ENCODE measurements around the gene SYT14.
"Not testable (repeated sequence)": the region's sequence is repeated elsewhere in the genome, so short reads cannot be mapped to it uniquely, and the experiment has no call there.

The SYT14 gene

DNA sequence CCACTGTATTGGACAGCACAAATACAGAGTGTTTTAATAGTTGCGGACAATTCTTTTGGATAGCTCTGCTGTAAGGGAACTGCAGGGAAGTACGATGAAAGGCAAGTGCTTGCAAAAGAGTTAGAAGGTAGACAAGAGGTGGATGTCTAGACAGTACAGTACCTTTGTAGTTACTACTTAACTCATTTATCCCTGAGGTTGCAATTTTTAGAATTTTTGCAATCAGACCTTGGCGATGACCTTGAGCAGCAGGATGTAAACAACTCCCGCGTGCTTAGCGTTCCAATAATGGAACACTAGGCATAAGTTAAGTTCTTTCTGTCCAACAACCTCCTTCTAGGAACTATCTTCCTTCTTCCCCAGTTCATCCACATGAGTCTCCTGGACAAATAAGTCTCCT is 1.9 kb upstream of the SYT14 start:
- DNase-seq (ENCODE audit: low read depth), result no peak

DNA sequence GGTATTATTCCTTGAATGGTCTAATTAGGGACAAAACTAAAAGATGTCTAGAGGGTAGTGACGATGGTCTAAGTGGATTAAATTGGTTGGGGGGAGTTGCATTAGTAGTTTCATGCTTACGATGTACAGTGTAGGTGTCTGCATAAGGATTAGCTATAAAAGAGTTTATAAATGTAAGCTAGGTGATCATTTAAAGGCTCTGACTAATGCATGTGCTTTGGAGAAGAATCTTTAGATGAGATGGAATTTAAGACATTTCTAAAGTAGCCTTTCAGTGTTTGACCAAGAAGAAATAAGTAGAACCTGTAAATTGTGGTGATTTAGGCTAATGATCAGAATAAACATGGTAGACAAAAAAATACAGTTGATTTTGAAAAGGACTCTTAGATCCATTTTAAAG is 7.4 kb downstream of the SYT14 start:
- DNase-seq (ENCODE audit: low read depth), result no peak

DNA sequence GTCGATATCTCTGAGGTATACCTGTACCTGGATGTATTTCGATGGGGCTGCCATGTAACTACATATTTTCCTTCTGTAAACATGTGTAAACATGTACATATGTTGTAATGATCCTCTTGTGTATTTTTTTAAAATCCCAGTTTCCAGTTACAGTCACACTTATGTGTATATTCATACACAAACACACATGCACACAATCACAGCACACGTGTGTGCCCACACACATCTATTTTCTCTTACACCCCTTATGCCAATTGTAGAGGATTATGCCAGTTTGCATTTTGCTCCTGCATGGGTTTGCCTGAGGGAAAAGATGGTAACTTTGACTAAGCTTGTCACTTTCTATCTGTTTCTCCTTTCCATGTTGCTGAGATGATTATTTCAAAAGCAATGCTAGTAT is 10.1 kb downstream of the SYT14 start:
- DNase-seq (ENCODE audit: low read depth), result no peak

DNA sequence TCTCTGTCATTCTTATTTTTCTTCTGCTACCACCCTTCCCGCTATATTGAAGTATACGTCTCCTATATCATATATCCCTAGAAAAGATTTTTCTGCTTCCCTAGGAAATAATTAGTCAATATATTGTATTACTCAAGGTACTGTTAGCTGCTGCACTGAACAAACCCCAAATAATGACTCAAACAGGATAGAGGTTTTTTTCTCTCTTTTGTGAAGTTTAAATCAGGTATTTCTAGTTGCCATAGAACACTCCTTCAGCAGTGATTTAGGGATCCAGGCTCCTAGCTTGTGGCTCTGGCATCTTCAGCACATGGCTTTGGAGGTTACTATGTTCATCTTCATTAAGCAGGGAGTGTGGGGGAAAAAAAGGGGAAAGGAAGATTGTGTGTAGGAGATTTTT is 18.1 kb downstream of the SYT14 start:
- no peak for DNase-seq (ENCODE audit: low read depth)

DNA sequence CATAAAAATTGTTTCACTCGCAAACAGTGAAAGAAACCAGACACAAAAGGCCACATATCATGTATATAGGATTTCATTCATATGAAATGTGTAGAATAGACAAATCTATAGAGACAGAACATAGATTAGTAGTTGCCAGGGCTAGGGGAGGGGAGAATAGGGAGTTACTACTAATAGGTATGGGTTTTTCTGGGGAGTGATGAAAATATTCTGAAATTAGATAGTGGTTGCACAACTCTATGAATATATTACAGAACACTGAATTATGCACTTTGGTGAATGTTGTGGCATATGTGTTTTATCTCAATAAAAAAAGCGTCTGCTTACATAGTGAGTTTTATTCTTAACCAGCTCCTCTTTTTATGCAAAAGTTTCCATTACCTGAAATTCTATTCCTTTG is 21.6 kb downstream of the SYT14 start:
- no peak for DNase-seq (ENCODE audit: low read depth)

DNA sequence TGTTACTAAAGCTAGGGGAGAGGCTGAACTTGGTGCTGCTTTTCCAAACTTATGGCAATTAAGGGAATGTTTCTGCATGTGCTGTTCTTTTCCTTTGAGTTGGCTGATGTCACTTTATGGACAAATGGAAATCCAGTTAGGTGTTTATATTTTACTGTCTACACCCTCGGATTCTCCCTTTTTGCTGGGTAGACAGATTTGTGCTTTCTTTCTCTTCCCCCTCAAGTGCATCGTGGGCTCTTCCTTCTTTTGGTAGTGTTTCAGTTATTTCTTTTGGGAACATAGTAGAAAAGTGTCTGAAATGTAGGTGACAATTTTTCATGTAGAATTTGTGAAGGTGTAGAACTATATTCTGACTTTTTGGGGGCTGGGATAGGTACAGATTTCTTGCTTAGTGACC is 22.9 kb downstream of the SYT14 start:
- no peak for DNase-seq (ENCODE audit: low read depth)

DNA sequence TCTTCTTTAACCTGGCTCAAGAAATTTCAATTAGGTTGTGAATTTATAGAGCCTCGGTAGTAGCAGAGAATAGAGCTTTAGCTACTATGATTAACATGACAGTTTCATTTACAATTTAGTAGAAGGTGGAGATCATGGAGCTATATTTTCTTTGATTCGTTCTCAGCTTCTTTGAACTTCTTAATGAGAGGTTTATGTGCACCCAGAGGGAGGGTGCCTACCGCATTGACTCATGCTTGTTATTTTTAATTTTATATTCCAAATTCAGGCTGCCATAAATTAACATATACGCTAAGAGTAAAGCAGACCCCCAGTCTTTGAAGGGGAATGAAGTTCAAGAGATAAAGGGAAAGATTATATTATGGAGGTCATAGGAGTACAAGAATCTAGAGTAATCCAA is 24.4 kb downstream of the SYT14 start:
- no peak for DNase-seq (ENCODE audit: low read depth)

DNA sequence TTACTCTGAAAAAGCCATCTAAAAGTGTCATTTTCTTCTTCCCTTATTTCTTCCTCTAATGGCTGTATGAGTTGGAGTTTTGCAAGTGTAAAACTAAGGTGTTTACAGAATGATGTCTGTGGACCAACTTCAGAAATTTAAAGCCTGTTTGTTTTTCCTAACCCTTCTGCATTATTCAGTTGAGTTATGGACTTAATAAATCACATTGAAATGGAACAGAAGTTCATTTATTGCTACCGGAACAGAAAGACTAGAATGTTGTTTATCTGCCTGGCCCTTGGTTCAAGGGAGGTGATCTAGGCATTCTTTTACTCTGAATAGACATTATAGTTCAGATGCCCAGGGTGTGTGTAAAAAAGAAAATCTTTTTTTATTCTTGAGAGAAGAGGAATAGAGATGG is 24.8 kb downstream of the SYT14 start:
- DNase-seq (ENCODE audit: low read depth), result no peak

DNA sequence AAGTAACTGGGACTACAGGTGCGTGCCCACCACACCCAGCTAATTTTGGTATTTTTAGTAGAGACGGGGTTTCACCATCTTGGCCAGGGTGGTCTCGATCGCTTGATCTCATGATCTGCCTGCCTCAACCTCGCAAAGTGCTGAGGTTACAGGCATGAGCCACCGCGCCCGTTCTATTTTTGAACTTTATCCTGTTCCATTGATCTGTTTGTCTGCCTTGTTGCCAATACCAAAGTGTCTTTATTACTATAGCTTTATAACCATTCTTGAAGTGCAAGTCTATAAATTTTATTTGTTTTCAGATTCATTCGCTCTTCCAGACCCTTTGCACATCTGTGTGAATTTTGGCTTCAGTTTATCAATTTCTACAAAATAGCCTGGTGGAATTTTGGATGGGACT is 28.0 kb downstream of the SYT14 start:
- DNase-seq (ENCODE audit: low read depth), result no peak

DNA sequence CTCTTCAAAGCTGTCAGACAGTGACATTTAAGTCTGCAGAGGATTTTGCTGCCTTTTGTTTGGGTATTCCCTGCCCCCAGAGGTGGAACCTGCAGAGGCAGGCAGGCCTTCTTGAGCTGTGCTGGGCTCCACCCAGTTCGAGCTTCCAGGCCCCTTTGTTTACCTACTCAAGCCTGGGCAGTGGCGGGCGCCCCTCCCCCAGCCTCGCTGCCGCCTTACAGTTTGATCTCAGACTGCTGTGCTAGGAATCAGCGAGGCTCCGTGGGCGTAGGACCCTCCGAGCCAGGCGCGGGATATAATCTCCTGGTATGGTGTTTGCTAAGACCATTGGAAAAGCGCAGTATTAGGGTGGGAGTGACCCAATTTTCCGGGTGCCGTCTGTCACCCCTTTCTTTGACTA is 40.7 kb downstream of the SYT14 start:
- DNase-seq (ENCODE audit: low read depth), result not testable (repeated sequence)

DNA sequence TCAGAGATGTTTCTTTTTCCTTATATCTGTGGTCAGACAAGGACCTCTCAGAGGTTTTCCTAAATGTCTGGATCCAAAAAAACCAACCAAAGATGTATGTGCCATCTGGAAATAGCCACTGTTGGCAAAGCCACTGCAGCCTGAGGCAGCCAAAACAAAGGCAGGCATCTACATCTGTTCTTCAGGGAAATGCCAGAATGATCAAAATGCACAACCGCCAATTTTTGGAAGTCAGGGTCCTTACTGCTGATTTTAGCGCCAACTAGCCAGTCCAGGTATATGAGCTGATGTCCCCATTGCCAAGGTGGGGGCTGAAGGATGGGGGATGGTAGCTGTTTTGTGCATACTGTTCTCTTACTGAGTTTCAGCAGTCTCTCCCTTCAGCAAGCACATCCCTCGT is 45.9 kb downstream of the SYT14 start:
- no peak for DNase-seq (ENCODE audit: low read depth)

DNA sequence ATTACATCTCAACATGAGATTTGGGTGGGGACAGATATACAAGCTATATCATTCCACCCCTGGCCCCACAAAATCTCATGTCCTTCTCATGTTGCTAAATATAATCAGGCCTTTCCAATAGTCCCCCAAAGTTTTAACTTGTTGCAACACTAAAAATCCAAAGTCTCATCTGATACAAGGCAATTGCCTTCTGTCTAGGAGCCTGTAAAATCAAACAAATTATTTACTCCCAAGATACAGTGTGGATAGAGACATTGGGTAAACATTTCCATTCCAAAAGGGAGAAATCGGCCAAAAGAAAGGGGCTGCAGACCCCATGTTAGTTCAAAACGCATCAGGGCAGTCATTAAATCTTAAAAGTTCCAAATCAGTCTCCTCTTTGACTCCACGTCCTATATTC is 47.0 kb downstream of the SYT14 start:
- no peak for DNase-seq (ENCODE audit: low read depth)

DNA sequence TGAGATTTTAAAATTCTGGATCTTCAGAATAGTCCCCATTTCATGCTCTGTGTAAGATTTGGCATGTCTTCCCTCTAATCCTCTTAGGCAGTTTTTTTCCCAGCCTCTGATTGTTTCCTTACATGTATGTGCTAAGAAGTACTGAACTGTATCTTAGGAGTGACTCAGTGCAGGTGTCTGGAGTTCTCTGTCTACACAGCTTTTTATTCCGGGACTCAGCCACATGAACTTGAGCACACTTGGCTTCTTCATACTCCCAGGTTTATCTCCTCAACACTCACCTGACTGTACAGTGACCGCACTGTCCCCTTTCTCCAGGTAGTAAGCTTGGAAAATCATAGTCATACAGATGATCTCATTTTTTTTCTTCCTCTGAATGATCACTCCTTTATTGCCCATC is 50.7 kb downstream of the SYT14 start:
- no peak for DNase-seq (ENCODE audit: low read depth)

DNA sequence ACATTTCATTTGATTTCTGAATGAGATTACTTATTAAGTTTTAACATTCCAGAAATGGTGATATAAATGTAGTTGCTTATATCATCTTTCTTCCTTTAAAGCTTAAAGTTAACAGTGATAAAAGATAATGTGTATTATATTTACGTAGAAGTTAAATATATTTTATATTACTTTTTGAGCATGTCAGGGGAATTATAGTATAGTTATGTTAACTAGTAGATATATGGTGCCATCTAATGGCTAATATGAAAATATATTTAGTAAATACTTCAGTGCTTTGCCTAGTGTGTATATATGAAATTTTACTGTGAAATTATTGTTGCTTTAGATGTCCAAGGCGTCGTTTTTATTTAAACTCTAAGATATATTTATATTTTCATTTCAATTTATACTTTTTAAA is 51.5 kb downstream of the SYT14 start:
- no peak for DNase-seq (ENCODE audit: low read depth)

DNA sequence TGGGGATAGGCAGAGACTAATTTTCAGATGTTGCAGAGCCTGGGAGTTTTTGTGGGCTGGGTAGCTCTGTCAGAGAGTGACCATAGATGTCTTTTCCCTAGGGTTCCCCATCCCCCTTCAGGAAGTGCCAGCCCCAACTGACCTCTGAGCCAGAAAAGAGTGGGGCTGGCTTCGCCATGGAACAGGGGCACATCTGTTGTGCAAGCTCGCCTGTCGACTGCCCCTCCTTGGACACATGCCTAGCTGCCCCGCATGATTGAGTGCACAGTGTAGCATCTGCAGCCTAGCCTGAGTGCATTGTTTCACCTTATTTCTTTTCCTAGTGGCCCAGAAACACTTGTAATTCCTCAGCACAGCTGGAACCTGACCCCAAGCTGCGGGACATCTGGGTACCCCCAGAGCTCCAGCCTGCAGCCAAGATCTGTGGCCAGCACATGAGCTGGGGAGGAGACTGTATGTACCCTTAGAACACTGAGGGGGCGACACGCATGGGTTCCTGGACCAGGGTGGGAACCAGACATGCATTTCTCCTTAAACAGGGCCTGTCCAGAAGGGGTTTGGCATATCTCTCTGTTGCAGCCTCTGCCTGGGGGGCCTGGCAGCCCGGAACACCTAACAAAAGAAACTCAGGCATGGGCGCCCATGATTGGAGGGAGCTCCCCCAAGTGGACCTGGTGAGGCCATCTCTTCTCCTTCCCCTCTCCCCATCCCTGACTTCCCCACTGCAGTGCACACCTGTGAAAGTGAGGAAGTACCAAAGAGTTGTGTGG is 55.2 kb downstream of the SYT14 start:
- DNase-seq (ENCODE audit: low read depth), result no peak

DNA sequence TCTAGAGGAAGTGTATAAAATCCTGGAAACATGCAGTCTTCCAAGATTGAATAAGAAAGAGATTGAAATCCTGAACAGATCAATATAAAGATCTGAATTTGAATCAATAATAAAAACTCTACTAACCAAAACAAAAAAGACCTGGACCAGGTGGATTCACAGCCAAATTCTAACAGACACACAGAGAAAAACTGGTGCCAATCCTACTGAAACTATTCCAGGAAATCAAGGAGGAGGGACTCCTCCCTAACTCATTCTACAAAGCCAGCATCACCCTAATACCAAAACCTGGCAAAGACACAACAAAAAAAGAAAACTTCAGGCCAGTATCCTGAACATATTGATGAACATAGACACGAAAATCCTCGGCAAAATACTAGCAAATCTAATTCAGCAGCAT is 58.3 kb downstream of the SYT14 start:
- no peak for DNase-seq (ENCODE audit: low read depth)

DNA sequence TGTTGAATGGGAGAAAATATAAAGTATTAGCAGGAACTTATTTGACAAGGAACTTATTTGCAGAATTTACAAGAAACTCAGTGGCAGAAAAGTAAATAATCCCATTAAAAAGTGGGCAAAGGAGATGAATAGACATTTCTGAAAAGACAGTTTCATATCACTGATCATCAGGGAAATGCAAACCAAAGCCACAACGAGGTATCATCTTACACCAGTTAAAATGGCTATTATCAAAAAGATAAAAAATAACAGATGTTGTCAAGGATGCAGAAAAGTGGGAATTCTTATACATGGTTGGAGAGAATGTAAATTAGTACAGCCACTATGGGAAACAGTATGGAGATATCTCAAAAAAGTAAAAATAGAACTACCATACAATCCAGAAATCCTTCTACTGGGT is 61.0 kb downstream of the SYT14 start:
- DNase-seq (ENCODE audit: low read depth), result no peak

DNA sequence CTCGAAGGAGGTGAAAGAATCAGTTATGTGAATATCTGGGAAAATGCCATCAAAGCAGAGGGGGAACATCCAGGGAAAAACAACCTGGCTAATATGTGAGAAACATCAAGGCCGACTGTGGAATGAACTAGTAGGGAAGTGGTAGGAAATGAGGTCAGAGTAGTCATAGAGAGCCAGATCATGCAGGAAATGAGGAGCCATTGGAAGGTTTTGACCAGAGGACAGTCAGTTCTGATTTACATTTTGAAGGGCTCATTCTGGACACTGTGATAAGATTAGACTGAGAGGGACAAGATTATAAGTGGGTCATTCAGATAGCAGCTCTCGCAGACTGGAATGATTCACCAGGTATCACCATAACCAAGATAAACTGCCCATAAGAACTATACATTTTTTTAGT is 63.7 kb downstream of the SYT14 start:
- no peak for DNase-seq (ENCODE audit: low read depth)

DNA sequence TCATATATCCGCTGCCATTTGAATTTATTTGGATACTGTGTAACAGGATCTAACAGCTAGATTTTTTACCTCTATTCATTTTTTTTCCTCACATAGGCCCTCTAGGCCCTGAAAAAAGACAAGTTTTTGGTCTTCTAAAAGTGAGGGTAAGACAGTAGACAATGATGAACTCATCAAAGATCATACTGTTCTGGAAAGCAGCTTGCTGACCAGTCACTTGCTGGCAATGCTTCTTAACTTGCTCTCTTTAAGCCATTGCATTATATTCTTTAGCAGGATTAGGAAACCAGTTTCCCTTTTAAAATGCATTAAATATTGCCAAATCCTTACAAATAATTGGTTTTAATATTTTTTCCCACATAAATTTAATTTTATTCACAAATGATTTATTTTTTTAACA is 65.5 kb downstream of the SYT14 start:
- DNase-seq (ENCODE audit: low read depth), result no peak

DNA sequence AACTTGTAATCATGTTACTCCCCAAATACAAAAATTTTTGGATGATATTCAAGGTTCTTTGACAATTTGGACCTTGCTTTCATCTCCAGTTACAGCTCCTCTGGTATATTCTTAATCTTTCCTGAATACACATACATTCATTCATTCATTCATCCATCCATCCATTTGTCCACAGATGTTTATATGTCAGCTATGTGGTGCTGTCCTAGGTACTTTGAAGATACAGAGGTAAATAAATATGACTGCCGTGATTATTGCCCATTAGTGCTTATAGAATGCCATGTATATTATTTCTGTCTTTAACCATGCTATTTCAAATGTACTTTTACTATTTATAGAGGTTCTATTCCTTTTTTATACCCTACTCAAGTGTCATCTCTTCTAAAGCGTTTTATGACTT is 72.1 kb downstream of the SYT14 start:
- DNase-seq (ENCODE audit: low read depth), result no peak

DNA sequence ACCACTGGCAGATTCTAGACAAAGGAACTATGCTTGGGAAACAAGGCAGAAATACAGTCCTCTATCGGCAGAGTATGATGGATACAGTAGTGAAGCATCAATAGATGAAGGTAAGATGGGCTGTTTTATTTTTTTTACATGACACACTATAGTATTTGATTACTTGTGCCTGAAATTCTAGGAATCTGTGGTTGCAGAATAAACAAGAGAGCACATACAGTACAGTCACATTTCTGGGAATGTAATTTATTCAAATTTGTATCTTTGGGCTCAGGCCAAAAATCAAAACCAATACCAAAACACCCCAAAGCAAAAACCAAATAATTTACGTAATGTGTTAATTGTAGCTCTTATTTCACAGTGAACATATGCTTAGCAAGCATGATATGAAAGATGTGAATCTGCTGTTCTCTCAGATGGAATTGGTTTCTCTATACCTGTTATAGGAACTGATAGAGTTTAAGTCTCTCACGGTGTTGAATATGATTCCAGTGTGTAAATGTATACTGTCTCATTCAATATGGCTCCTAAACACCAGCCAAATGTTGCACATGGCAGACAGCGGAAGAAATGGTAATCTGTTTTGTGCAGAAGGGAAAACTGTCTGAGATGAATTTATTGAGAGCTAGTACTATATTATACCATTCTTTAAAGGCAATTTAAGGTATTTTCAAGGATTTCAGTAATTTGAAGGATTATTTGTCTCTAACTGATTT is 83.3 kb downstream of the SYT14 start:
- DNase-seq (ENCODE audit: low read depth), result no peak

DNA sequence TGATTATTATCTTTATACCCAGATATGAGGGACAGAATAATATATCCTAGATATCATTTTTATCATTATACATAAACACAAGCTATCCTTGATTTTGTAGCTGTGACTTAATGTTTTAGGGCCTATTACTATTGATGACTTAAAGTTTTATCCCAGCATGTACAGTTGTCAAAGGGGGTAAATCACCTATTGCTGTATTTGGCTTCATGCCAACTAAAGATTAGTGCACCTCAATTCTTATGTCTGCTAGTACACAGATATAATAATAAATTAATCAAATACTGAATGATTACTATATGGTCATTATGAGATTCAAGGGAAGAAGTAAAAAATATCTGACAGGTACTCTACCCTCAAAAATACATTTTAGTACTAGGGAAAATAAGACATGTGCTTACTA is 84.0 kb downstream of the SYT14 start:
- no peak for DNase-seq (ENCODE audit: low read depth)

DNA sequence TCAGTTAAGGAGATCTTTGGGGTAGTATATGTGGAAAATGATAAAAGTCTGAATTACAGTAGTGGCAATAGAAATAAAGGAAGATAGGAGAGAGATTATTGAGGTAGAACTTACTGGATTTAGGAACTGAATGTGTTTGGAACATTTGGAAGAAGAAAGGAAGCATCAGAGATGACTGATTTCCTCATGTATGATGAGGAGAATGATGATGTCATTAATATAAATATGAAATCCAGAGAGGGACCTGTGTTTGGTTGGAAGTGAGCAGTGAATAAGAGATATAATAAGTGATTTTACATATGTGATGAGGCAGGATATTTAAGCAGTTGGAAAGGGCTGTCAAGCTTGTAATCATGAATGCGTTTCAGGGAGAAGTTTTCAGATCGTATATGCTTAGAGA is 86.3 kb downstream of the SYT14 start:
- no peak for DNase-seq (ENCODE audit: low read depth)

DNA sequence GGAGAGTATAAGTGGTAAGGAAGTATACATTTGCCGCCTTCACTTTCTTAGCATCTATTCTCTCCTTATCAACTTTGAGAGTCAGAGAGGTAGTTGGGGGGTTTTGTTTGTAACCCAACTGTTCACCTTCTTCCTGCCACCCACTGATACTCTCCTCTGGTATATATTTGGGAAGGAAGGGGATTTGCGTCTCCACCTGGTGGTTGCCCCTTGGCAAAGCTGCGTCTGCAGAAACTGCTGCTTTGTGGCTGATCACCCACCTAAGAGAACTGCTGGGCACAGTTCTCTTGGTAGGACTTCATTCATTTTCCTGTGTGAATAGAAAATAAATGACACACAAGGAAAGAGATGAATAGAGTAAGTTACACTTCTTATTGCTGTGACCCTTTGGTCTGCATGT is 87.0 kb downstream of the SYT14 start:
- DNase-seq (ENCODE audit: low read depth), result no peak

All from activated T-cell treated with anti-CD3 and anti-CD28 coated beads for 48 hours (primary cell).